Activated B cell treated with CpG ODN at 0.5 μM for 24 hours (primary cell): ENCODE data around the gene SLX9. TPM values are rescaled to one million over a fixed set of nuclear protein-coding genes. Genes with fewer than 3 reads are reported as not detected.

ENCODE experiments used
- ATAC-seq: fragments of 200-7000 bp; cut with Tn5 transposase; one replicate; pipeline ENCODE4 v1.10.0; 2021; ENCODE audit warnings: low read depth, mild to moderate bottlenecking, moderate library complexity
- CTCF ChIA-PET: fragments of 350-600 bp; sonication (Branson Sonifier 250); formaldehyde crosslinking; loops from one replicate; lab custom pipeline; 2021; ENCODE audit warnings: antibody characterized with exemption; lab: Charles Lee
- POLR2A ChIA-PET: fragments of 350-600 bp; sonication (Branson Sonifier 250); formaldehyde crosslinking; loops from one replicate; lab custom pipeline; 2021; ENCODE audit warnings: antibody characterized with exemption; lab: Charles Lee
- DNase-seq: peaks from one replicate; pipeline ENCODE4 v3.0.0; 2022
- H3K27ac Mint-ChIP-seq: one replicate; pipeline ENCODE4 v1.8.0; 2020; ENCODE audit warnings: mixed read lengths
- H3K27me3 Mint-ChIP-seq: one replicate; pipeline ENCODE4 v1.8.0; 2021; ENCODE audit warnings: mixed read lengths
- H3K36me3 Mint-ChIP-seq: one replicate; pipeline ENCODE4 v1.8.0; 2021; ENCODE audit warnings: low read depth, mixed read lengths
- H3K4me1 Mint-ChIP-seq: one replicate; pipeline ENCODE4 v1.8.0; 2021; ENCODE audit warnings: mixed read lengths
- H3K4me3 Mint-ChIP-seq: one replicate; pipeline ENCODE4 v1.8.0; 2020; ENCODE audit warnings: mild to moderate bottlenecking, mixed read lengths
- H3K9me3 Mint-ChIP-seq: one replicate; pipeline ENCODE4 v1.8.0; 2020; ENCODE audit warnings: mixed read lengths
- intact Hi-C: fragments of 100-400 bp; cut with micrococcal nuclease; formaldehyde crosslinking; loops from one replicate; pipeline ENCODE4 v1.15.1; 2024
- total RNA-seq: library from RNA; stranded (reverse); gene quantifications from 2 replicates; pipeline ENCODE4 v1.2.3, GENCODE V29; 2022
- TF ChIP-seq, protein P1 (sequence below): fragments of 200-600 bp; IDR thresholded peaks from one replicate; pipeline ENCODE4 v1.8.0; 2022; ENCODE audit warnings: antibody characterized with exemption, mild to moderate bottlenecking

SLX9 gene
- total RNA-seq, 1 donor from 2014 or later: 26.0 TPM

DNA sequence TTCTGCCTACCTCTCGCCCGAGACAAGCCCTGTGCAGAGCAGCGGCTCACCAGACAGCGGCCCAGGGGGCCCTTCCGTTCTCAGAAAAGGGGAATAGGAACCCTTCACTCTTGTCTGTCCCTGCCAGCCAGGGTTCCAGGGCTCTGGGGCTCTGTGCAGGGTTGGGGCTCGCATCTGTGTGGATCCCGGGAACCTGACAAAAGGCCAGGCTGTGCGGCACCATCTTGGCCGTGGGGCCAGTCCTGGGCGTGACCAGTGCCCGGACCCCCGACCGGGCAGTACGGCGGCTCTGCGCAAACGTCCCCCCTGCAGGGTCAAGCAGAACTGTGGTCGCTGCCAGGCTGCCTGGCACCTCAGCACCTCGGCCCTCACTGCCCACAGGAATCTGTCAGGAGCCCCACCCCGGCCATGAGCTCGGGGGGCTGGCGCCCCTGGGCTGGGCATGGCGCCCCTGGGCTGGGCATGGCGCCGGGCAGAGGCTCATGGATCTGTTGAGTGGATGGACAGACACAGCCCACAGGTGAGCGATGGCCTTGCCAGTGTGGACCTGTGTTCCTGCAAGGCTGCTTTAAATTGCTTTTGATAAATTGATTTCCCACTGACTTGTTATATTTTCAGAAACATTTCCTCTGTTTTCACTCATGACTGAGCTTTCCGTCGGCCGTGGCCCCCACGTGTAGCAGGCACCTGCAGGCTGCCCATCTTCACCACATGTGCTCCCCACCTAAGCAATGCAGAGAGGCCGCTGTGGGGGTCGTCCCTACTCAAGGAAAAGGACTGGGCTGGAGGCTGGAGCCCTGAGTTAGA is 59.0 kb downstream of the SLX9 start:
- peaks cover 12% of the 10 kb centered on the region for H3K4me1 Mint-ChIP-seq
- H3K27ac Mint-ChIP-seq: no peak overlapping the region
- TF ChIP-seq, protein P1, sequence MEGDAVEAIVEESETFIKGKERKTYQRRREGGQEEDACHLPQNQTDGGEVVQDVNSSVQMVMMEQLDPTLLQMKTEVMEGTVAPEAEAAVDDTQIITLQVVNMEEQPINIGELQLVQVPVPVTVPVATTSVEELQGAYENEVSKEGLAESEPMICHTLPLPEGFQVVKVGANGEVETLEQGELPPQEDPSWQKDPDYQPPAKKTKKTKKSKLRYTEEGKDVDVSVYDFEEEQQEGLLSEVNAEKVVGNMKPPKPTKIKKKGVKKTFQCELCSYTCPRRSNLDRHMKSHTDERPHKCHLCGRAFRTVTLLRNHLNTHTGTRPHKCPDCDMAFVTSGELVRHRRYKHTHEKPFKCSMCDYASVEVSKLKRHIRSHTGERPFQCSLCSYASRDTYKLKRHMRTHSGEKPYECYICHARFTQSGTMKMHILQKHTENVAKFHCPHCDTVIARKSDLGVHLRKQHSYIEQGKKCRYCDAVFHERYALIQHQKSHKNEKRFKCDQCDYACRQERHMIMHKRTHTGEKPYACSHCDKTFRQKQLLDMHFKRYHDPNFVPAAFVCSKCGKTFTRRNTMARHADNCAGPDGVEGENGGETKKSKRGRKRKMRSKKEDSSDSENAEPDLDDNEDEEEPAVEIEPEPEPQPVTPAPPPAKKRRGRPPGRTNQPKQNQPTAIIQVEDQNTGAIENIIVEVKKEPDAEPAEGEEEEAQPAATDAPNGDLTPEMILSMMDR: no peak
- CTCF ChIA-PET: no interaction called here
- ATAC-seq (no peak), DNase-seq (no peak)
- H3K36me3 Mint-ChIP-seq: no peaks in the 10 kb centered on the region
- POLR2A ChIA-PET: no interaction called here
- H3K9me3 Mint-ChIP-seq: no peaks in the 10 kb centered on the region
- intact Hi-C loops: no loop called here
- peaks cover 24% of the 10 kb centered on the region for H3K27me3 Mint-ChIP-seq
- H3K4me3 Mint-ChIP-seq: no peak overlapping the region

DNA sequence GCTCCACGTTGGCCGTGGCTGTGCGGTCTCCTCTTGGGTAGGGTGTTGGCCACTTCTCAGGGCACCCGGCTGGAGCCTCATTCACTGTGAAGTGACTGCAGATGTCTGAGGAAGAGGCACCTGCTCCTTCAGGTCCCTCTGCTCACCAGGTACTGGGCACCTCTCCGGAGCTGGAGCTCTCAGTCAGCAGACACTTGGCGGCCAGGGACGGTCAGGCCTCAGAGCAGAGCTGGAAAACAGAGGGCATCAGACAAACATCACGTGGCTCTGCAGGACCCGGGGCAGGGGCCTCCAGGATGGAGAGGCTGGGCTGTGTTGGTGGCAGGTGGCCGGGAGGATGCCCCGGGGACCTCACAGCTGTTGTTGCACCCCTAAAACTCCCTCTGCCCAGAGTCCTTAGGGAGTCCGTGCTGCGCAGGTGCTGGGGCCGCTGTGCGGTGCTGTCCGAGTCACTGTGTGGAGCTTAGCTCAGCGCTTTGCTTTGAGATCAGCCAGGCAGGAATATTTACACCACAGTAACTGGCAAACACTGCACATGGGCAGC is 59.7 kb downstream of the SLX9 start:
- TF ChIP-seq, protein P1: no peak
- H3K4me1 Mint-ChIP-seq: peaks cover 12% of the 10 kb centered on the region
- intact Hi-C loops: no loop called here
- no peak overlapping the region for H3K4me3 Mint-ChIP-seq
- no peak overlapping the region for H3K27ac Mint-ChIP-seq
- no peaks in the 10 kb centered on the region for H3K9me3 Mint-ChIP-seq
- no peaks in the 10 kb centered on the region for H3K36me3 Mint-ChIP-seq
- POLR2A ChIA-PET: no interaction called here
- peaks cover 20% of the 10 kb centered on the region for H3K27me3 Mint-ChIP-seq
- CTCF ChIA-PET: interaction anchor here (0.9 kb wide), 1 partner anchor 129 kb away, joined by 3 read pairs; no protein-coding TSS in a partner anchor
- no peak for DNase-seq
- no peak for ATAC-seq

DNA sequence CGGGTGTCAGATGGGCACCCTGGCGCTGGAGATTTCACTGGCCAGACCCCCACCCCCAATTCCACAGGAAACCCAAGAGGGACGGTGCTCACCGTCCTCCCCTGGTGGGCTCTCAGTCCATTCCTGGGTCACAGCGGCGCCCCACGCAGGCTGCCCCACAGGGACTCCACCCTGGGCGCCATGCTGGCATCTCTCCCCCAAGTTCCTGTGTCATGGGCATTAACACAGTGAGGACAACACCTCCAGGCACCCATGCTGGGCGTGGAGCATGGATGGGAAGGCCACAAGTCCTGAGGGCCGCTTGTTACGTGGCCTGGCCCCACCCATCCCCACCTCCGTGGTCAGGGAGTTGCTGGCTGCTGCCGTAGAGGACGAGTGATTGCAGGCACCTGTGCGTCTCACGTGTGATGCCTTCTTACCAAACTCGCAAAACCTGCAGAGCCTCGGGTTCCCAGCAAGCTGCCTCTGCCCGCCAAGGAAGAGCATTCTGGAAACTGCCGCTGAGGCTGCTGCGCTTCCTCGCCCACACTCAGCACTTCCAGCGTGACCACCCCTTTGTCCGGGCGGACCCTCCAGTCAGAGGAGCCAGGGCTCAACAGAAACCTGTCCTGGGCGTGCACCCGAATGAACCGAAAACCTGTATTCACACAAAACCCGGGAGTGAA is 60.3 kb downstream of the SLX9 start:
- intact Hi-C loops: no loop called here
- CTCF ChIA-PET: interaction anchor here (0.9 kb wide), 1 partner anchor 129 kb away, joined by 3 read pairs; no protein-coding TSS in a partner anchor
- H3K27ac Mint-ChIP-seq: no peak overlapping the region

DNA sequence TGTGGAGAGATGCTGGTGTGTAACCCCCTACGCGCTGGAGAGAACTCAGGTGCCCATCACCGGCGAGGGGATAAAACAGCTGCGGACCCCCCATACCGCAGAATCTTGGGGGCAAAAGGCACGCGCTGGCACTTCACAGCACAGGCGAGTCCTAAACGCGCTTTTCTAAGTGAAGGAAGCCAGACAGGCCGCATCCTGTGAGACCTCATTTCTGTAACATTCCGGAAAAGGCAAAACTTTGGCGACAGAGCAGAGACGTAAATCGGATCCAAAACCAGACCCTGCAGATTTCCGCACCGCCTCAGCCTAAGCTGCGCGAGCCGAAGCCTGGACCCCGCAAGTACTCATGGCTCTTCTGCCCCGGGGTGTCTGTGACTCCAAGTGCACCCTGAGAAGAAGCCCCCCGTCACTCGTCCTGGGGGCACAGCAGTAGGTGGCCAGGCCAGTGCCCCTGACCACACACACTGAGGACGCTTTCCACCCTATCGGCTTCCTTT is 60.9 kb downstream of the SLX9 start:
- Mint-ChIP-seq H3K36me3 (no peaks in the 10 kb centered on the region), H3K27ac (no peak overlapping the region), H3K4me3 (no peak overlapping the region), H3K27me3 (peaks cover 18% of the 10 kb centered on the region), H3K4me1 (peaks cover 12% of the 10 kb centered on the region), H3K9me3 (peaks cover 6% of the 10 kb centered on the region)
- intact Hi-C loops: no loop called here
- no peak for DNase-seq
- ChIA-PET POLR2A (no interaction called here), CTCF (no interaction called here)
- TF ChIP-seq, protein P1: no peak
- ATAC-seq: no peak

More for the DNA sequence above, 60.3 kb downstream of the SLX9 start:
- POLR2A ChIA-PET: no interaction called here
- Mint-ChIP-seq H3K4me1 (peaks cover 12% of the 10 kb centered on the region), H3K36me3 (no peaks in the 10 kb centered on the region), H3K4me3 (no peak overlapping the region), H3K9me3 (peaks cover 4% of the 10 kb centered on the region), H3K27me3 (peaks cover 20% of the 10 kb centered on the region)
- TF ChIP-seq, protein P1: no peak
- ATAC-seq (no peak), DNase-seq (no peak)
